GM10266 (cell line): ENCODE measurements around the gene HMCN2.

Experiments
- DNase-seq: peaks from one replicate; pipeline ENCODE4 v3.0.0; 2012; ENCODE audit errors: extremely low spot score
- TF ChIP-seq, protein P1 (sequence below): IDR thresholded peaks from 2 replicates; pipeline ENCODE4 v1.5.1; 2012; ENCODE audit warnings: mild to moderate bottlenecking, low read depth; ENCODE audit not compliant: control insufficient read depth, insufficient read depth; ENCODE audit errors: missing control alignments

HMCN2 gene

DNA sequence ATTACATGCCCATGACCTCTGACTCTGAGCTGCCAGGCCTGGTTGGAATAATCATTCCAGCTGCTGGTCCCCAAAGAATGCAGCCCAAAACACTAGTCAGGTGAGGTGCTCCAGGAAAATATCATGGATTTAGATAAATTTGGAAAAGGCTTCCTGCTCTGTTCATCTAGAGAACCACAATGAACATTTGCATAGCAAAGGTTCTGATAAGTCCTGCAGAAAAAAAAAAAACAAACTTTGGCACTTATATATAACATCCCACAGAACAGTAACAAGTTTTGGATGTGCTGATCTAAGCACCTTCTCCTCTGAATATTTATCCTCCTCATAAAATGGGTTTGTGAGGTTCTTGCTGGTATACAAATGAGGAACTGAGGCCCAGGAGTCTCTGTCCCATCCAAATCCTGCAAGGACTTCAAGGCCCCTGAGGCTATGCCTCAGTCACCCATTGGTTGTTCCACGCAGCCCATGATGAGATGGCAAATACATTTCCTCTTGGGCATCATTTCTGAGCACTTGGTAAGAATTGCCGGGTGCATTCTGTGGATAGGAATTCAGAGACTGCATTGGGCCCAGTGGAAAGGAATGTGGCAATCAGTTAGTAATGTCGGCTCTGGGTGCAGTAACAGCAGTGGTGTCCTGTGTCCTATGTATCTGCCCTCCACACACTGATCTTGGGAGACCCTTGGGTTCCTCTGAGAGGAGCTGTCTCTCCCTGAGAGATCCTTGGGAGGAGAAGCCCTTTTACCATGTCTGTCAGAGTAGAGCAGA lies 105.8 kb downstream of the HMCN2 start:
- no peak for DNase-seq
- TF ChIP-seq, protein P1, sequence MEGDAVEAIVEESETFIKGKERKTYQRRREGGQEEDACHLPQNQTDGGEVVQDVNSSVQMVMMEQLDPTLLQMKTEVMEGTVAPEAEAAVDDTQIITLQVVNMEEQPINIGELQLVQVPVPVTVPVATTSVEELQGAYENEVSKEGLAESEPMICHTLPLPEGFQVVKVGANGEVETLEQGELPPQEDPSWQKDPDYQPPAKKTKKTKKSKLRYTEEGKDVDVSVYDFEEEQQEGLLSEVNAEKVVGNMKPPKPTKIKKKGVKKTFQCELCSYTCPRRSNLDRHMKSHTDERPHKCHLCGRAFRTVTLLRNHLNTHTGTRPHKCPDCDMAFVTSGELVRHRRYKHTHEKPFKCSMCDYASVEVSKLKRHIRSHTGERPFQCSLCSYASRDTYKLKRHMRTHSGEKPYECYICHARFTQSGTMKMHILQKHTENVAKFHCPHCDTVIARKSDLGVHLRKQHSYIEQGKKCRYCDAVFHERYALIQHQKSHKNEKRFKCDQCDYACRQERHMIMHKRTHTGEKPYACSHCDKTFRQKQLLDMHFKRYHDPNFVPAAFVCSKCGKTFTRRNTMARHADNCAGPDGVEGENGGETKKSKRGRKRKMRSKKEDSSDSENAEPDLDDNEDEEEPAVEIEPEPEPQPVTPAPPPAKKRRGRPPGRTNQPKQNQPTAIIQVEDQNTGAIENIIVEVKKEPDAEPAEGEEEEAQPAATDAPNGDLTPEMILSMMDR = no peak

DNA sequence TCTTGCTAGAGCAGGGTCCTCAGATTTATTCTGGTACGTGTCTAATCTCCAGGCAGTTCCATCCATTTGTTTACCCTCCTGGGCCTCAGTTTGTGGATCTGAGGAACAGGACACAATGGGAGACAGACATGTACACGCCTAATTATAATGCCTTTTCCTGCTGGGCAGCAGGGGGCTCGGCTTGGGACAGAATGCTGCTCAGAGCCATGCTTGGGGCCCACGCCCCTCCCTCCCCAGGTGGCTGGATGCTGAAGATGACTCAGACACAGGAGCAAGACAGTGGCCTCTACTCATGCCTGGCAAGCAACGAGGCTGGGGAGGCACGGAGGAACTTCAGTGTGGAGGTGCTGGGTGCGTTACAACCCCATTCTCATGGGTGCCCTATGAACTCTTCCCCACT lies 106.5 kb downstream of the HMCN2 start:
- no peak for DNase-seq

DNA sequence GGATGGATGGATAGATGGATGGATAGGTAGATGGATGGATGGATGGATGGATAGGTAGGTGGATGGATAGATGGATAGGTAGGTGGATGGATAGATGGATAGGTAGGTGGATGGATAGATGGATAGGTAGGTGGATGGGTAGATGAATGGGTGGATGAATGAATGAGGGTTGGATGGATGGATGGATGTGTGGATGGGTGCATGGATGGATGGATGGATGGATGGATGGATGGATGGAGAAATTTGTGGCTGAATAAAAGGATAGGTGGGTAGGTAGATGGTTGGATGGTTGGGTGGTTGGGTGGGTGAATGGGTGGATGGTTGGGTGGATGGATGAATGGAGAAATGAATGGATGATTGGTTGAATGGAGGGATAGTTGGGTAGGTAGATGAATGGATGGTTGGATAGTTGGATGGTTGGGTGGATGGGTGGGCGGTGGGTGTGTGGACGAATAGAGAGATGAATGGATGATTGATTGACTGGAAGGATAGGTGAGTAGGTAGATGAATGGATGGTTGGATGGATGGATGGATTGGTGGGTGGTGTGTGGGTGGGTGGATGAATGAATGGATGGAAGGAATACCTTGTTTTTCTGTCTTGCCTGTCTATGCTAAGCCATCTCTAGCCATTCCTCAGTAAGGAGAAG lies 108.2 kb downstream of the HMCN2 start:
- DNase-seq = no peak
- TF ChIP-seq, protein P1 = no peak

More for the DNA sequence above, 106.5 kb downstream of the HMCN2 start:
- TF ChIP-seq, protein P1 = no peak

DNA sequence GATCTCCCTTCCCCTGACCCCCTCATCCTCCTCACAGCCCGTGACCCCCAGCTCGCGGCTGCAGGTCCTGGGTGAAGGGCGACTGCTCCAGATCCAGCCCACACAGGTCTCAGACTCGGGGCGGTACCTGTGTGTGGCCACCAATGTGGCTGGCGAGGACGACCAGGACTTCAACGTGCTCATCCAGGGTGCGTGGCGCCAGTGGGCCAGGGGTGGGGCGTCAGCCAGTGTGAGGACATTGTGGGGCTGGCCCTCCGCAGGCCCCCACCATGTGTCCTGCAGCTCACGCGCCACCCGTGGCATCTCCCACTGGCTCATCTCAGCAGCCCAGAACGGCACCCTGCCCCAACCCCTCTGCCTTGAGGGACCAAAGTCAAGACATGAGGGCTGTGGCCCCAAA lies 112.1 kb downstream of the HMCN2 start:
- no peak for DNase-seq
- TF ChIP-seq, protein P1 = no peak

DNA sequence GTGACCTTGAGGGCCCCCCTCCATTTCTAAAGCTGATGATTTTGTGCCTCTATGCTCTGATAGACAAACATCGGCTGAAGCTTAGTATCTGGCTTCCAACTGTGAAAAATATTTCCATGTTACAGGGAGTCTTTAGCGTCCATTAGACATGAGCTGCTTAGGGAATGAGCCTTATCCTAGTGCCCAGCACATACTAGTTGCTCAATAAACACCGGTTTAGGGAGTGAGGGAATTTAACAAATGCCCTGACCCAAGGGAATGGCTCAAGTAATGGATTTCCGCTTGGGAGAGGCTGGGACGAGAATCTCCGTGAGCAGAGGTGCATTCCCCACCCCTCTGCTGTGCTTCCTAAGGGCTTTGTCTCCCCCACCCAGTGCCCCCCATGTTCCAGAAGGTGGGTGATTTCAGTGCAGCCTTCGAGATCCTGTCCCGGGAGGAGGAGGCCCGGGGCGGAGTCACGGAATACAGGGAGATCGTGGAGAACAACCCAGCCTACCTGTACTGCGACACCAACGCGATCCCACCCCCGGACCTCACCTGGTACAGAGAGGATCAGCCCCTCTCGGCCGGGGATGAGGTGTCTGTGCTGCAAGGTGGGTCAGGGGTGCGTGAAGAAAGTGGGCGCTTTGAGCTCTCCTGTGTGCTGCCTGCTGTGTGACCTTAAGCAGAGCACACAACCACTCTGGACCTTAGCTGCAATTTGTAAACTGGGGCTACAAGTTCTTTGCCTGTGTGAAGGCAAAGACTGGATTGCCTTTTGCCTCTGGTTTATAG lies 113.5 kb downstream of the HMCN2 start:
- DNase-seq = no peak
- TF ChIP-seq, protein P1 = no peak

DNA sequence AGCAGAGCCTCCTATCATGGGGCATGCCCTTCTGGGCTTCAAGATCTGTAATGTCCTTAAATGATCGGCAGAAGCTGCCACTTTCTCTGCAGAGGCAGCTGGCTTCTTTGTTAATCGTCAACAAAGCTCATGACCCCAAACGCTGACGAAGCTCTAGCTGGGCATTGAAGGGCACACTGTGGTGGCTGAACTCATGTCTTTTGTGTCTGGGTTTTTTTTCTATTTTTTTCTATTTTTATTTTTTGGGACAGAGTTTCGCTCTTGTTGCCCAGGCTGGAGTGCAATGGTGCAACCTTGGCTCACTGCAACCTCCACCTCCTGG lies 114.0 kb downstream of the HMCN2 start:
- no peak for DNase-seq
- TF ChIP-seq, protein P1 = no peak

DNA sequence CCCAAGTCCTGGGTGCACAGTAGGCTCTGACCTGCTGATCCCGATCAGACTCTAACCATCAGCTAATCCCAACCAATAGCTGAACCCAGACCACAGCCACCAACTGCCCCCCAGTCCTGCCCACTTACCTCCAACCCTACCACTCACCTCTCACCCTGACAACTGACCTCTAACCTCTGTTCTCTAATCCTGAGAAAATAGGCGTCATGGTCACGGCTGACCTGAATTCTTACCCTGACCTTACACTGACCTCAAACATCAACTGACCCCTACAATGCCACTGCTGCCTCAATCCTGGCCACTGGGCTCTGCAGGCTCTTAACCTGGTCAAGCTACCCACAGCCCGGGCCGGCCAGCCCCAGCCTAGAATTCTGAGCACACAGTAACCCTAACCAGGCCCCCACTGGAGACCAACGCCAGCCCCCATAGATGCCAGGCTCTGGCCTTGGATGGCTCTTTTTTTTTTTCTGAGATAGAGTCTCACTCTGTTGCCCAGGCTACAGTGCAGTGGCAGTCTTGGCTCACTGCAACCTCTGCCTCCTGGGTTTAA lies 115.4 kb downstream of the HMCN2 start:
- TF ChIP-seq, protein P1 = no peak
- no peak for DNase-seq
